ENCODE measurements around the gene ABLIM1. TPM values are rescaled to one million over a fixed set of nuclear protein-coding genes. Genes with fewer than 3 reads are reported as not detected.

Gene ABLIM1
- total and polyA plus RNA-seq, 10 of the 15 experiments (the other 5 are each of a cell fraction or from before 2014, with no cell fraction given), result 14.2 to 50.5 (median 28.1) TPM

GRCh38 chr10:114489521-114490310, 168.4 kb downstream of the ABLIM1 start:
- Histone ChIP-seq H3K4me2 (ENCODE audit: control insufficient read depth, insufficient read depth) (no peak overlapping the region), H3K27me3 (replicated peaks in 1 of 2; ENCODE audit: control insufficient read depth in 2 of 2, insufficient read depth in 2 of 2, low read length in 1 of 2) (no peaks in the 10 kb centered on the region), H2AFZ (ENCODE audit: control insufficient read depth, low read depth, low read length) (no peak overlapping the region), H4K20me1 (ENCODE audit: control insufficient read depth, insufficient read depth) (no peaks in the 10 kb centered on the region), H3K27ac (ENCODE audit: control insufficient read depth, insufficient read depth) (no peak overlapping the region), H3K9ac (ENCODE audit: control insufficient read depth, insufficient read depth, low read length) (no peak overlapping the region), H3K79me2 (ENCODE audit: control insufficient read depth, insufficient read depth, low read length) (no peaks in the 10 kb centered on the region), H3K4me1 (ENCODE audit: control insufficient read depth, insufficient read depth, low read length) (peaks cover 10% of the 10 kb centered on the region), H3K4me3 (no peak overlapping the region), H3K9me3 (replicated peaks; ENCODE audit: control insufficient read depth, insufficient read depth, low read length) (no peaks in the 10 kb centered on the region), H3K36me3 (ENCODE audit: control insufficient read depth in 2 of 2, insufficient read depth in 2 of 2, low read length in 1 of 2) (peaks cover 0 to 6% of the 10 kb centered on the region in 2 experiments; a peak in 3 of 4 replicates)
- intact Hi-C loops (cut with micrococcal nuclease; ENCODE audit: unreplicated experiment), result no loop called here
- ChIA-PET SMC1A (ENCODE audit: uncharacterized antibody, unreplicated experiment) (interaction anchor here (1.7 to 1.8 kb wide), 3 partner anchors 9 to 37 kb away, joined by 4 to 6 read pairs (median 5); no protein-coding TSS in a partner anchor), CTCF (interaction anchor here (1.0 to 2.3 kb wide), 3 partner anchors 19 to 186 kb away, joined by 3 to 15 read pairs (median 3); no protein-coding TSS in a partner anchor), POLR2A (no interaction called here), RAD21 (ENCODE audit: unreplicated experiment) (no interaction called here)
- TF ChIP-seq GATAD2B (conservative IDR thresholded peaks at IDR 0.05; ENCODE audit: low read depth), result no peak
- no peak for TF ChIP-seq RFX5 (IDR thresholded peaks at IDR 0.05; ENCODE audit: low read depth, low read length)
- no peak for TF ChIP-seq ZZZ3 (IDR thresholded peaks at IDR 0.05; ENCODE audit: control insufficient read depth, insufficient read length, low read depth)
- TF ChIP-seq SREBF1 (IDR thresholded peaks at IDR 0.05; ENCODE audit: low read length), result no peak
- no peak for TF ChIP-seq PML (IDR thresholded peaks at IDR 0.05; ENCODE audit: low read length)
- TF ChIP-seq LARP7 (IDR thresholded peaks at IDR 0.05), result no peak
- no peak for TF ChIP-seq SREBF2 (IDR thresholded peaks at IDR 0.05; ENCODE audit: low read length)
- TF ChIP-seq, protein P1, sequence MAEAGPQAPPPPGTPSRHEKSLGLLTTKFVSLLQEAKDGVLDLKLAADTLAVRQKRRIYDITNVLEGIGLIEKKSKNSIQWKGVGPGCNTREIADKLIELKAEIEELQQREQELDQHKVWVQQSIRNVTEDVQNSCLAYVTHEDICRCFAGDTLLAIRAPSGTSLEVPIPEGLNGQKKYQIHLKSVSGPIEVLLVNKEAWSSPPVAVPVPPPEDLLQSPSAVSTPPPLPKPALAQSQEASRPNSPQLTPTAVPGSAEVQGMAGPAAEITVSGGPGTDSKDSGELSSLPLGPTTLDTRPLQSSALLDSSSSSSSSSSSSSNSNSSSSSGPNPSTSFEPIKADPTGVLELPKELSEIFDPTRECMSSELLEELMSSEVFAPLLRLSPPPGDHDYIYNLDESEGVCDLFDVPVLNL (IDR thresholded peaks at IDR 0.05; ENCODE audit: low read depth, low read length), result no peak
- no peak for TF ChIP-seq NR2C2 (IDR thresholded peaks at IDR 0.05; ENCODE audit: borderline replicate concordance, control insufficient read depth, insufficient read length, low read depth)
- FAIRE-seq (no peak), DNase-seq (ENCODE audit: low read depth, low spot score) (no peak), ATAC-seq (no peak)
- in situ Hi-C loops (cut with MboI), result no loop called here
- WGBS (ENCODE audit: insufficient coverage, insufficient replicate concordance, low lambda C conversion rate, missing lambda C conversion rate), result 76% methylated on average over 14 of the region's 14 CpGs
- BruUV-seq (replicated peaks), result no TSS peak
